OCI-LY1 (cell line): ENCODE results near the gene AREL1.

ENCODE experiments used
- H2AFZ ChIP-seq: fragments of 200-600 bp; sonication (generic), shearing (Covaris generic); 2 replicates; pipeline ENCODE4 v1.6.0; 2014; ENCODE audit warnings: antibody characterized with exemption, mild to moderate bottlenecking, low read length
- H3F3A ChIP-seq: fragments of 200-600 bp; sonication (generic), shearing (Covaris generic); 2 replicates; pipeline ENCODE4 v1.6.0; 2014; ENCODE audit warnings: mild to moderate bottlenecking, antibody characterized with exemption, low read length, moderate library complexity; ENCODE audit not compliant: insufficient read depth
- H3K27ac ChIP-seq: fragments of 200-600 bp; sonication (generic); 2 replicates; pipeline ENCODE4 v1.5.1; 2014; ENCODE audit warnings: low read length, mixed run types, mild to moderate bottlenecking, low read depth; ENCODE audit not compliant: poor library complexity, severe bottlenecking
- H3K27me3 ChIP-seq: fragments of 200-600 bp; sonication (generic); 2 replicates; pipeline ENCODE4 v1.6.0; 2014; ENCODE audit warnings: antibody characterized with exemption, mild to moderate bottlenecking, low read length, moderate library complexity; ENCODE audit not compliant: insufficient read depth
- H3K36me3 ChIP-seq: fragments of 200-600 bp; sonication (generic); 2 replicates; pipeline ENCODE4 v1.6.1; 2014; ENCODE audit warnings: mild to moderate bottlenecking, antibody characterized with exemption, low read length, moderate library complexity, mixed read lengths; ENCODE audit not compliant: insufficient read depth
- H3K4me1 ChIP-seq: fragments of 200-600 bp; sonication (generic); 2 replicates; pipeline ENCODE4 v1.5.1; 2014; ENCODE audit warnings: mild to moderate bottlenecking, low read length, moderate library complexity; ENCODE audit not compliant: insufficient read depth, severe bottlenecking
- H3K4me2 ChIP-seq: fragments of 200-600 bp; sonication (generic), shearing (Covaris generic); 2 replicates; pipeline ENCODE4 v1.6.1; 2014; ENCODE audit warnings: low read length
- H3K4me3 ChIP-seq: fragments of 200-600 bp; sonication (generic); 2 replicates; pipeline ENCODE4 v1.5.1; 2014; ENCODE audit warnings: low read length, low read depth, mild to moderate bottlenecking, mixed read lengths; ENCODE audit not compliant: poor library complexity, severe bottlenecking
- H3K79me2 ChIP-seq: fragments of 200-600 bp; shearing (Covaris generic); 2 replicates; pipeline ENCODE4 v1.6.1; 2016; ENCODE audit warnings: mixed run types, low read length, mixed read lengths; ENCODE audit not compliant: insufficient read depth
- H3K9ac ChIP-seq: fragments of 200-600 bp; sonication (generic), shearing (Covaris generic); 2 replicates; pipeline ENCODE4 v1.6.1; 2014; ENCODE audit warnings: mild to moderate bottlenecking, low read length, mixed read lengths
- H3K9me2 ChIP-seq: fragments of 200-600 bp; sonication (generic), shearing (Covaris generic); 2 replicates; pipeline ENCODE4 v1.6.1; 2014; ENCODE audit warnings: low read depth, mild to moderate bottlenecking, low read length, mixed read lengths
- H3K9me3 ChIP-seq: fragments of 200-600 bp; shearing (Covaris generic); 2 replicates; pipeline ENCODE4 v1.6.1; 2014; ENCODE audit warnings: low read length, mixed read lengths
- H4K20me1 ChIP-seq: fragments of 200-600 bp; sonication (generic), shearing (Covaris generic); 2 replicates; pipeline ENCODE4 v1.6.0; 2016; ENCODE audit warnings: mild to moderate bottlenecking, low read length; ENCODE audit not compliant: insufficient read depth
- CTCF ChIP-seq: fragments of 200-600 bp; sonication (generic), shearing (Covaris generic); IDR thresholded peaks from 2 replicates; pipeline ENCODE4 v1.5.1; 2017; ENCODE audit warnings: mild to moderate bottlenecking, antibody characterized with exemption, low read length, moderate library complexity, mixed read lengths
- EZH2 ChIP-seq: fragments of 200-600 bp; sonication (generic), shearing (Covaris generic); IDR thresholded peaks from 2 replicates; pipeline ENCODE4 v1.8.0; 2017; ENCODE audit warnings: borderline replicate concordance, mixed run types, mild to moderate bottlenecking, antibody characterized with exemption, low read length, moderate library complexity, mixed read lengths

AREL1 gene

DNA sequence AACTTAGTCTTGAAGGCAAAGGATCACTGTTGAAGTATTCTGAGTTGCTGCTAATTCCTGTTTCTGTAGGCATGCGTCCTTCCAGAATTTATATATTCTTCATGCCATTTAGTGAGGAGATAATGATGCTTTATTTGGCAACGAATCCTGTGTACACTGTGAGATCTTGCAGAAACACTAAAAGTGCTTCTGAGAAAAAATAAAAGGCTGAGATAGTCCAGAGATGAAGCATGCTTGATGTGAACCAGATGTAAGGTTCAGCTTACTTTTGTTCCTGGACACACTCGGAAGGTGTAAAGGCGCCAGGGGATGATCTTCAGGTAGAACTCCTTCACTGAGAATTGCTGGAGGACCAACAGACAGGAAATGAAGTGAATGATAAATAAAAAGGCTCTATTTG, 39.1 kb downstream of the AREL1 start:
- Histone ChIP-seq H3F3A (no peaks in the 10 kb centered on the region), H3K4me3 (no peak overlapping the region), H3K36me3 (peaks cover 75% of the 10 kb centered on the region), H2AFZ (no peak overlapping the region), H3K9me3 (no peaks in the 10 kb centered on the region), H3K27me3 (no peaks in the 10 kb centered on the region), H3K27ac (no peak overlapping the region), H3K79me2 (no peaks in the 10 kb centered on the region), H3K4me1 (no peaks in the 10 kb centered on the region), H3K9me2 (no peaks in the 10 kb centered on the region), H3K9ac (no peak overlapping the region), H3K4me2 (no peak overlapping the region), H4K20me1 (no peaks in the 10 kb centered on the region)
- TF ChIP-seq CTCF (no peak), EZH2 (no peak)

- TF ChIP-seq EZH2, result no peak
- no peak for TF ChIP-seq CTCF
- H3K9ac ChIP-seq, result no peak overlapping the region
- no peaks in the 10 kb centered on the region for H3K9me2 ChIP-seq
- H4K20me1 ChIP-seq, result no peaks in the 10 kb centered on the region
- H3K27me3 ChIP-seq, result no peaks in the 10 kb centered on the region
- H2AFZ ChIP-seq, result no peak overlapping the region
- H3K4me2 ChIP-seq, result no peak overlapping the region
- H3K79me2 ChIP-seq, result no peaks in the 10 kb centered on the region
- peaks cover 95% of the 10 kb centered on the region for H3K36me3 ChIP-seq
- no peaks in the 10 kb centered on the region for H3K9me3 ChIP-seq
- H3K4me1 ChIP-seq, result no peaks in the 10 kb centered on the region
- H3F3A ChIP-seq, result no peaks in the 10 kb centered on the region
- H3K4me3 ChIP-seq, result no peak overlapping the region
- no peak overlapping the region for H3K27ac ChIP-seq
Observed at GRCh38 chr14:74671789-74672188, 41.1 kb downstream of the AREL1 start.

GRCh38 chr14:74670726-74671411, 42.0 kb downstream of the AREL1 start:
- no peaks in the 10 kb centered on the region for H3F3A ChIP-seq
- H3K4me1 ChIP-seq, result no peaks in the 10 kb centered on the region
- H3K9me2 ChIP-seq, result no peaks in the 10 kb centered on the region
- no peak overlapping the region for H3K9ac ChIP-seq
- H3K27me3 ChIP-seq, result no peaks in the 10 kb centered on the region
- no peak overlapping the region for H3K27ac ChIP-seq
- H3K4me2 ChIP-seq, result no peak overlapping the region
- H3K36me3 ChIP-seq, result peaks cover 92% of the 10 kb centered on the region
- H2AFZ ChIP-seq, result no peak overlapping the region
- H4K20me1 ChIP-seq, result no peaks in the 10 kb centered on the region
- no peak for TF ChIP-seq CTCF
- TF ChIP-seq EZH2, result no peak
- no peaks in the 10 kb centered on the region for H3K9me3 ChIP-seq
- H3K4me3 ChIP-seq, result no peak overlapping the region
- no peaks in the 10 kb centered on the region for H3K79me2 ChIP-seq
